RCC 7860 (cell line): ENCODE measurements around the gene TSR3.
A peak's percentile ranks its signal among the peaks of the same experiment; 100 is the strongest.
"Not testable (repeated sequence)": the region's sequence is repeated elsewhere in the genome, so short reads cannot be mapped to it uniquely, and the experiment has no call there.

ENCODE experiments used
- DNase-seq: peaks from one replicate; pipeline ENCODE4 v3.0.0-alpha.2; 2015; ENCODE audit warnings: low spot score
- FAIRE-seq: peaks from 2 replicates; lab custom pipeline; 2012; peaks lifted over from hg19 to GRCh38; lab: Jason Lieb, UNC

The TSR3 gene

GRCh38 chr16:1340730-1341494 lies 10.8 kb downstream of the TSR3 start:
- FAIRE-seq (no peak), DNase-seq (no peak)

- FAIRE-seq: no peak
- DNase-seq: no peak
Measured at GRCh38 chr16:1338855-1339675, 12.6 kb downstream of the TSR3 start.

- DNase-seq: no peak
- FAIRE-seq: no peak
Measured at GRCh38 chr16:1338119-1338730, 13.5 kb downstream of the TSR3 start.

- no peak for DNase-seq
- no peak for FAIRE-seq
Measured at GRCh38 chr16:1337486-1337885, 14.2 kb downstream of the TSR3 start.

DNA sequence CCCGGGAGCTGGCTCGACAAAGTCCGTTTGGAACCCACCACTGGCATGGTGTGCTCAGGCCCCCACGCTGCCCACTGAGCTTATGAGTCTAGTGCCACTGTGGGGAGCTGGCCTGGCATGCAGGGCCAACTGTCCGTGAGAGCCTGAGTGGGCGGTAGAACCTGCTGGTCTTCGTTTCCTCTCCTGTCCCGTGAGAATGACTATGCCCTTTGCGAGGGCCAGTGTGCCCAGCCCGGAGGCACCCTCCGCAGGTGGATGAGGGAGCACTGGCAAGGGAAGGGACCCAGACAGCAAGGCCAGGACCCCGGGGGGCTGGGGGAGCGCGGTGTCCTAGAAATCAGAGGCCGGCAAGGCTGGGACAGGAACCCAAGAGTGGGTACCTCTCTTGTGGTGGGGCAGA lies 15.1 kb downstream of the TSR3 start:
- DNase-seq: no peak
- FAIRE-seq: no peak

GRCh38 chr16:1335996-1336395 lies 15.7 kb downstream of the TSR3 start:
- FAIRE-seq (no peak), DNase-seq (no peak)

DNA sequence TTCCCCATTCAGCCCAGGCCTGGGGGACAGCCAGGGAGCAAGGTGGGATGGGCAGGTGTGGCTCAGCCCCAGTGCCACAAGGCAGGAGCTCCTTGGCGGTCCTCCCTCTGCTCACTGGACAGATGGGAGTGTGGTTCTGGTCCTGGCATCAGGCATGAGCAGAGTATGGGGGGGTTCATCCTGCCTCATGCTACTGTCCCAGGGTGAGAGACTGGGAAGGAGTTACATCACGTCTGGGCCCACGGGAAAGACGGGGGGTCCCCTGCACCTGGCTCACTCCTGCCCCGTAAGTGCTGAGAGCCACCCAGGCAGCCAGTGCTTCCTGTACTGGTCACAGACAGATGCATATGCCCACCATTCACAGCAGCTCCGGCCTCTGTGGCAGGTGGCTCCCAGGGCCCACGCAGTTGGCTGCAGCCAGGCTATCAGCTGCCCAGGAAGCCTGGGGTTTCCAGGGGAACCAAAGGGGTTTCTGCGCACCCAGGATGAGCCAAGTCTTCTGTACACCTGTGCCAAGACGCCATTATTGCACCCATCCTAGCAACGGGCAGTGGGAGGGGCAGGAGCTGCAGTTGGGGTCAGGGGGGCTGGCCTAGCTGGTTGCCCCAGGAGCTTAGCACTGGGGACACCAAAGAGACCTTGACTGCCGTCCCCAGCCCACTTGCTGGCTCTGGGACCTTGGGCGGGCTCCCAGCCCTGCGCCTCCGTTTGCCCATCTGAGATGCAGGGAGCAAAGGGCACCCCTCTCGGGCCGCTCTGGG lies 16.3 kb downstream of the TSR3 start:
- DNase-seq: no peak
- no peak for FAIRE-seq

GRCh38 chr16:1334739-1335138 lies 16.9 kb downstream of the TSR3 start:
- FAIRE-seq: no peak
- DNase-seq: no peak

DNA sequence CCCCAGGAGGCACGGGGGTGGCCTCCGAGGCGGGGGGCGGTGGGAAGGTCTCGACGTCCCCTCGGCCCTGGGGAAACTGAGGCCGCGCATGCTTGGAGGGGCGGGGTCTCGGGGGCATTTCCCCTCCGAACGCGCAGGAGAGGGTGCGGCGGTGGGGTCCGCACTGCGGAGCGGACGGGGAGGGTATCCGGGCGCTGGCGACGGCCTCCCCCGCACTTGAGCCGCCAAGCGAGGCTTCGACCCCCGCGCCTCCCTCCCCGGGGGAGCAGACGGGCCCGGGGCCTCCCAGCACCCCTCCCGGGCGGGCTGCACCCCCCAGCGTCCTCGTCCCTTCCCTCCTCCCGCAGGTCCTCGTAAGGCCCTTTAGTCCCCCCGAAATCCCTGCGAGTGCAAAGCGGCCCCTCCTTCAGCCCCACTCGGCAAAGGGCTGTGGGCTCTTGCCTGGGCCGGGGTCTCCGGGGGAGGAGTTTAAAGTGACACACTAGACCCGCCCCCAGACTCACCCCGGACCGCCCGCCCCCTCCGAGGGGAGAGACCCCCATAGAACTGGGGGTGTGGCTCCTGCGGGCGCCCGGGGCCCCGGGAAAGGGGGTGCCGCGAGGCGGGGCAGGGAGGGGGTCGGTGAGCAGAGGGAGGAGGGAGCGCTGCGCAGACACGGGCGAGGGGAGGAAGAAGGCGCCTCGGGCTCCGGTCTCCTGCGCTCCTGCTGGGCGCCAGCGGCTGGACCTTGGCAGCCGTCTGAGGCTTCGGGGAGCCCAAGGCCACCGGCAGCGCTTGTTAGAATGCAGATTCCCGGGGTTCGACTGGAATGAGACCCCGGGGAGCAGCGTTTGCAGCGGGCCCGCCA lies 17.6 kb downstream of the TSR3 start:
- DNase-seq: no peak
- no peak for FAIRE-seq

DNA sequence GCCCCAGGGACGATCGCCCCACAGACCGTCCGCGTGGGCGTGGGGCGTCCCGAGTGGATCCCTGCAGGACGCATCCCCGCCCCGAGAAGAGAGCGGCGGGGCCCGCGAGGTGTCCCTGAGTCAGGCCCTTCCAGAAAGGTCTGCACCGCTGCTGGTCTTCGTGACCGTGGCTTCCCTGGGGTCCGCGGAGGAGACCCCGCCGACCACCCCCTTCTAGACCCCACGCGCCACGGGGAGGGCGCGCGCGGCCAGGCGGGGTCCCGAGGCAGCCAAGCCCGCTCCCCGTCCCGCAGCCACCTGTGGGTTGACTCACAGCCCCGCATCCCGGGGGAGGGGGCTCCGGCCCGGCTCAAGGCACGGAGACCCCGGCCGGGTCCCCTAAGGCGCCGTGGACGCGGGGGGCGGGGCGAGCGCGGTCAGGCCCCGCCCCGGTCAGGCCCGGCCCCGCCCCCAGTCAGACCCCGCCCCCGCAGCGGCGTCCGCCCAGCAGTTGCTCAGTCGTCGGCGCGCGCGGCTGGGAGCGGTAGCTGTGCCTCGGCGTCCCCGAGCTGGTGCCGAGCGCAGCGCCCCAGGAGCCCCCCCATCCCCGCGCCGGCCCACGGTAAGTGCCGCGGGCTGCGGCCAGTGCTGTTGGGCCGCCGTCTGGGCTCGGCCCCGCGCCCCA lies 18.4 kb downstream of the TSR3 start, which contains the start of gene BAIAP3:
Gene BAIAP3, plus strand, starts transcription at position 497 of the 664 bp plus-strand sequence. CDS start 4,905 bp downstream, outside the sequence.
- FAIRE-seq: no peak
- no peak for DNase-seq

DNA sequence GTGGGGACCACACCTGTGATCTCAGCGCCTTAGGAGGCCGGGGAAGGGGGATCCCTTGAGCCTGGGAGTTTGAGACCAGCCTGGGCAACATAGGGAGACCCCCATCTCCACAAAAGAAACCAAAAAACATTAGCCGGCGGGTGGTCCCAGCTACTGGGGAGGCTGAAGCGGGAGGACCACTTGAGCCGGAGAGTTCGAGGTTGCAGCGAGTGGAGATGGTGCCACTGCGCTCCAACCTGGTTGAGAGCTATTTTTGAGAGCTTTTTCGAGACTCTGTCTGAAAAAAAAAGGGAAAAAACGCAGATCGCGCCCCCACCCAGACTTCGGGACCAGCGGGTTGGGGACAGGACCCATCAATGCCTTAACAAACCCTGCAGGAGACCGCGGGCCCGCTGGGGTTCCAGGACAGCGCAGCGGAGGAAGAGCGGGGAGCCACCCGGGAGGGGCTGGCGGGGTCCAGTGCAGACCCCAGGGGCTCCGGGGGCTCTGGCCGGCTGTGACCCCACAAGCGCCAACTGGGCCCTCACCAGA lies 19.0 kb downstream of the TSR3 start:
- DNase-seq (no peak), FAIRE-seq (no peak)

DNA sequence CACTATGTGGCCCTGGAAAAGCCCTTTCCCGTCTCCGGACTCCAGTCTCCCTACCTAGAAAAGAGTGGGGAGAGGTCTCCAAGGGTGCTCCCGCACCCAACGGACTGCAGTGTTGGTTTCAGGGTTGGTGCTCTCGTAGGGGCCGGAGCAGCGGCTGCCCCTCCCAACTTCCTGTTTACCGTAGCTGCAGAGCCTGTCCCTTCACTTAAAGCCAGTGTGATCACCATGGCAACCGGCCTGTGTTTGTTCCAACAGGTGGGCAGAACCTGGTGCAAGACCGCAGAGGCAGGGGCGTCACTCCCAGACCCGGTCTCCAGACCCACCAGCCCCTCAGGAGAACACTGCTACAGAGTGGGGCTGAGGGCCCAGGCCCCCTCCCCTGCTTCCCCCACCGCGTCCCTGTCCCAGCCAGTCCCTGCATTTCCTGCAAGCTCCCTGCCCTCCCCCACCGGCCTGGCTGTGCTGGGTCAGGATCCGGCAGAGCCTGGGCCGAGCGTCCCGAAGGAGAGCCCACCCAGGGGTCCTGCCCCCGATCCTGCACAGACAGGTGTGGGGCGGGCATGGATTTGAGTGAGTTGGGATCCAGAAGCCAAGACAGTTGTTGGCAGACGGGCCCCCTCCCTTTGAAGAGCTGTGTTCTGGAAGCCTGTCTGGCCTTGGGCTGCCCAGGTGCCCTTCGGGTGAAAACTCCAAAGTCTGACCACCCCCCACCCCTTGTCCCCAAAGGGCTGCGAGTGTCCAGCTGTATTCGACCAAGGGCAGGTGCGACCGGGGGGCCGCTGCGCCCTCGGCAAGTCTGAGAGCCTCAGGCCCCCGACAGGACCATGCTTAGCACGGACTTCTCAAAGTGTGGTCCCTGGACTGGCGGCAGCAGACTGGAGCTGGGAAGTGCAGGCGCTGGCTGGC lies 19.7 kb downstream of the TSR3 start:
- DNase-seq: peak; percentile 37
- FAIRE-seq: no peak

- FAIRE-seq: no peak
- DNase-seq: no peak
Measured at GRCh38 chr16:1330931-1331711, 20.6 kb downstream of the TSR3 start.

- FAIRE-seq (no peak), DNase-seq (no peak)
Measured at GRCh38 chr16:1330260-1330914, 21.3 kb downstream of the TSR3 start.

GRCh38 chr16:1328961-1329360 lies 22.7 kb downstream of the TSR3 start:
- not testable (repeated sequence) for DNase-seq, FAIRE-seq

GRCh38 chr16:1328136-1328535 lies 23.5 kb downstream of the TSR3 start:
- FAIRE-seq: not testable (repeated sequence)

GRCh38 chr16:1327619-1327947 lies 24.1 kb downstream of the TSR3 start:
- no peak for DNase-seq
- FAIRE-seq: no peak

More at GRCh38 chr16:1328136-1328535, 23.5 kb downstream of the TSR3 start:
- not testable (repeated sequence) for DNase-seq
